GM12878 (cell line): ENCODE results near the gene ACER3. TPM values are rescaled to one million over a fixed set of nuclear protein-coding genes. Genes with fewer than 3 reads are reported as not detected.
A peak's percentile ranks its signal among the peaks of the same experiment; 100 is the strongest.

Source experiments
- BCL11A ChIP-seq: IDR thresholded peaks from 2 replicates; pipeline ENCODE4 v1.6.1; 2011; ENCODE audit warnings: low read depth, low read length
- BRCA1 ChIP-seq: IDR thresholded peaks from 2 replicates; pipeline ENCODE4 v1.6.1; 2011; ENCODE audit warnings: low read depth, low read length, improper control_type of control experiment
- CREM ChIP-seq: IDR thresholded peaks from 2 replicates; pipeline ENCODE4 v1.6.1; 2014; ENCODE audit warnings: antibody characterized with exemption, low read depth
- ESRRA ChIP-seq: IDR thresholded peaks from 2 replicates; pipeline ENCODE4 v1.6.1; 2012; ENCODE audit warnings: mild to moderate bottlenecking, low read length, improper control_type of control experiment
- GABPA ChIP-seq: IDR thresholded peaks from 2 replicates; pipeline ENCODE4 v1.6.1; 2014; ENCODE audit warnings: antibody characterized with exemption, low read depth, mild to moderate bottlenecking, inconsistent platforms
- LARP7 ChIP-seq: fragments of 450-650 bp; IDR thresholded peaks from 2 replicates; pipeline ENCODE4 v1.6.1; 2017; ENCODE audit warnings: mild to moderate bottlenecking
- MTA2 ChIP-seq: fragments of 450-650 bp; IDR thresholded peaks from 2 replicates; pipeline ENCODE4 v1.6.1; 2016; ENCODE audit warnings: low read depth, mild to moderate bottlenecking, moderate library complexity
- MTA3 ChIP-seq: IDR thresholded peaks from 2 replicates; pipeline ENCODE4 v1.6.1; 2012; ENCODE audit warnings: low read length, inconsistent platforms, borderline replicate concordance
- MXI1 ChIP-seq: fragments of 150-350 bp; IDR thresholded peaks from 2 replicates; pipeline ENCODE4 v1.6.1; 2011; ENCODE audit warnings: low read depth, mild to moderate bottlenecking, inconsistent platforms, low read length, improper control_type of control experiment
- NFYA ChIP-seq: IDR thresholded peaks from 2 replicates; pipeline ENCODE4 v1.6.1; 2011; ENCODE audit warnings: low read depth, mild to moderate bottlenecking, low read length, improper control_type of control experiment, borderline replicate concordance
- PAX5 ChIP-seq: IDR thresholded peaks from 2 replicates; pipeline ENCODE4 v1.6.1; 2011; ENCODE audit warnings: low read depth, low read length, borderline replicate concordance
- RCOR1 ChIP-seq: conservative IDR thresholded peaks from 2 replicates; pipeline ENCODE4 v1.6.1; 2012; ENCODE audit warnings: low read depth, low read length, improper control_type of control experiment
- RUNX3 ChIP-seq: IDR thresholded peaks from 2 replicates; pipeline ENCODE4 v1.6.1; 2012; ENCODE audit warnings: low read length, inconsistent platforms
- SMAD5 ChIP-seq: IDR thresholded peaks from 2 replicates; pipeline ENCODE4 v1.6.1; 2016; ENCODE audit warnings: antibody characterized with exemption, low read depth
- TAF1 ChIP-seq: IDR thresholded peaks from 2 replicates; pipeline ENCODE4 v1.6.1; 2011; ENCODE audit warnings: mild to moderate bottlenecking, low read depth, low read length, borderline replicate concordance
- YY1 ChIP-seq: IDR thresholded peaks from 2 replicates; pipeline ENCODE4 v1.6.1; 2011; ENCODE audit warnings: low read depth, mild to moderate bottlenecking, low read length
- ZBED1 ChIP-seq: IDR thresholded peaks from 2 replicates; pipeline ENCODE4 v1.6.1; 2016; ENCODE audit warnings: borderline replicate concordance
- ZNF622 ChIP-seq: fragments of 450-650 bp; IDR thresholded peaks from 2 replicates; pipeline ENCODE4 v1.6.1; 2017; ENCODE audit warnings: mild to moderate bottlenecking, inconsistent platforms
- polyA plus RNA-seq, 11 experiments: library from polyadenylated mRNA; depleted of rRNA in 4 of 11; unstranded in 6 of 11; stranded (reverse) in 5 of 11; fragments of >200 nt; fragmentation: Nextera tagmentation in 4 of 11; fragmentation: Illumina TruSeq in 1 of 11; extraction: Ambion mirVana in 4 of 11; extraction: Trizol in 1 of 11; gene quantifications; 1 replicate in 1 of 11; 2 replicates in 10 of 11; pipeline versions ENCODE4 v1.2.1 to v1.2.3, GENCODE V29; 2011 to 2016; ENCODE audit warnings: inconsistent platforms in 2 of 11, missing spikeins in 2 of 11, low read depth in 1 of 11
- total RNA-seq, 4 experiments: library from RNA; depleted of rRNA in 3 of 4; stranded (reverse); fragments of >200 nt in 3 of 4; fragmentation: Illumina TruSeq in 1 of 4; extraction: Trizol in 1 of 4; gene quantifications; 2 replicates each; pipeline versions ENCODE4 v1.2.1 to v1.2.3, GENCODE V29; 2013 to 2021
- TF ChIP-seq, protein P1 (sequence below): fragments of 450-650 bp; conservative IDR thresholded peaks from 2 replicates; pipeline ENCODE4 v1.6.1; 2017; ENCODE audit warnings: mild to moderate bottlenecking, moderate library complexity
- TF ChIP-seq, protein P2 (sequence below): IDR thresholded peaks from 2 replicates; pipeline ENCODE4 v1.6.1; 2012; ENCODE audit warnings: low read length, inconsistent platforms
- TF ChIP-seq, protein P3 (sequence below): fragments of 450-650 bp; IDR thresholded peaks from 2 replicates; pipeline ENCODE4 v1.6.1; 2016; ENCODE audit warnings: mild to moderate bottlenecking
- TF ChIP-seq, protein P4 (sequence below): IDR thresholded peaks from 2 replicates; pipeline ENCODE4 v1.6.1; 2011; ENCODE audit warnings: borderline replicate concordance, low read depth, mild to moderate bottlenecking, moderate library complexity, low read length; ENCODE audit not compliant: insufficient read depth, poor library complexity, severe bottlenecking
- TF ChIP-seq, protein P5 (sequence below): fragments of 150-350 bp; IDR thresholded peaks from 2 replicates; pipeline ENCODE4 v1.6.1; 2014; ENCODE audit warnings: mild to moderate bottlenecking, low read depth, low read length

ACER3 gene
- total and polyA plus RNA-seq, 10 of the 15 experiments (the other 5 are each of a cell fraction or from before 2014, with no cell fraction given) = 2.8 to 17.4 (median 10.3) TPM

DNA sequence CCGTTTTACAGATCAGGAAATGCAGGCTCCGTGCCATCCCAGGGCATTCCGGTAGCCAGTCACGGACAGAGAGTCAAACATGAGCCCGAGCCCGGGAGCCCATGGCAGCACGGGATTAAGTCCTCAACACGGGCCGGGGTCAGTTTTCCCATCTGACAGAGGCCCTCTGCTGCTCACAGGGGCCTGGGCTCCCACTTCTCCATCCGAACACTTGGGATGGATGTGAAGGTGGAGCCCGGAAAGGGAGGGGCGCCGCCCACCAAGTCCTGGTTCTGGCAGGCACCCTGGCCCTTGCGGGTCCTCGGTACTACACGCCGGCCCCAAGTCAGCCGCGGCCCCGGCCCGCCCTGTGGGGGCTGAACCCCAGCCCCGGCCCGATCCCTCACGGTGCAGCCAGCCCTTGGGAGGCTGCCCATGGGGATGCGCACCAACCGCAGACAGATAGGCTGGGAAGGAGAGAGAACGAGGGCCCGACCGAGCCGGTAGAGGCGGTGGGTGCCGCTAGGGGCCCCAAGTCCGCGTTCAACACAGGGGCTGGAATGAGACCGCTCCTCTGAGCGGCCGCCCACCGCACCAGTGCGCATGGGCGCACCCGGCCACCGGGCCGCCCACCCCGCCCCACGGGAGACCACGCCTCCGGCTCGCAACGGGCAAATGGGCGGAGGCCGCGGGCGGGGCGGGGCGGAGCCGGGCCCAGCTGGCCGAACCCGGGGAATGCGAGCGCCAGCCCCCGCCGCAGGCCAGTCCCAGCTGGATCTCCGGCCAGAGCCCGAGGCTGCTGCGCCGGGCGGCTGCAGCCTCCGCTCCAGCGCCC, 205.7 kb downstream of the ACER3 start, which contains the start of gene CAPN5 (continued):
- TF ChIP-seq NFYA (no peak), GABPA (no peak), SMAD5 (no peak), ZBED1 (no peak), ZNF622 (no peak), MTA2 (no peak), MTA3 (no peak), BRCA1 (no peak), CREM (no peak), MXI1 (no peak), YY1 (no peak), PAX5 (no peak), LARP7 (peak; percentile 70; the same call in 1 of the 2 replicates), RCOR1 (no peak), ESRRA (no peak), TAF1 (no peak), BCL11A (no peak), RUNX3 (peak; percentile 34; the same call in 1 of the 2 replicates)
- TF ChIP-seq, protein P1, sequence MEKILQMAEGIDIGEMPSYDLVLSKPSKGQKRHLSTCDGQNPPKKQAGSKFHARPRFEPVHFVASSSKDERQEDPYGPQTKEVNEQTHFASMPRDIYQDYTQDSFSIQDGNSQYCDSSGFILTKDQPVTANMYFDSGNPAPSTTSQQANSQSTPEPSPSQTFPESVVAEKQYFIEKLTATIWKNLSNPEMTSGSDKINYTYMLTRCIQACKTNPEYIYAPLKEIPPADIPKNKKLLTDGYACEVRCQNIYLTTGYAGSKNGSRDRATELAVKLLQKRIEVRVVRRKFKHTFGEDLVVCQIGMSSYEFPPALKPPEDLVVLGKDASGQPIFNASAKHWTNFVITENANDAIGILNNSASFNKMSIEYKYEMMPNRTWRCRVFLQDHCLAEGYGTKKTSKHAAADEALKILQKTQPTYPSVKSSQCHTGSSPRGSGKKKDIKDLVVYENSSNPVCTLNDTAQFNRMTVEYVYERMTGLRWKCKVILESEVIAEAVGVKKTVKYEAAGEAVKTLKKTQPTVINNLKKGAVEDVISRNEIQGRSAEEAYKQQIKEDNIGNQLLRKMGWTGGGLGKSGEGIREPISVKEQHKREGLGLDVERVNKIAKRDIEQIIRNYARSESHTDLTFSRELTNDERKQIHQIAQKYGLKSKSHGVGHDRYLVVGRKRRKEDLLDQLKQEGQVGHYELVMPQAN = peak; percentile 87
- TF ChIP-seq, protein P2, sequence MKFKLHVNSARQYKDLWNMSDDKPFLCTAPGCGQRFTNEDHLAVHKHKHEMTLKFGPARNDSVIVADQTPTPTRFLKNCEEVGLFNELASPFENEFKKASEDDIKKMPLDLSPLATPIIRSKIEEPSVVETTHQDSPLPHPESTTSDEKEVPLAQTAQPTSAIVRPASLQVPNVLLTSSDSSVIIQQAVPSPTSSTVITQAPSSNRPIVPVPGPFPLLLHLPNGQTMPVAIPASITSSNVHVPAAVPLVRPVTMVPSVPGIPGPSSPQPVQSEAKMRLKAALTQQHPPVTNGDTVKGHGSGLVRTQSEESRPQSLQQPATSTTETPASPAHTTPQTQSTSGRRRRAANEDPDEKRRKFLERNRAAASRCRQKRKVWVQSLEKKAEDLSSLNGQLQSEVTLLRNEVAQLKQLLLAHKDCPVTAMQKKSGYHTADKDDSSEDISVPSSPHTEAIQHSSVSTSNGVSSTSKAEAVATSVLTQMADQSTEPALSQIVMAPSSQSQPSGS = no peak
- TF ChIP-seq, protein P3, sequence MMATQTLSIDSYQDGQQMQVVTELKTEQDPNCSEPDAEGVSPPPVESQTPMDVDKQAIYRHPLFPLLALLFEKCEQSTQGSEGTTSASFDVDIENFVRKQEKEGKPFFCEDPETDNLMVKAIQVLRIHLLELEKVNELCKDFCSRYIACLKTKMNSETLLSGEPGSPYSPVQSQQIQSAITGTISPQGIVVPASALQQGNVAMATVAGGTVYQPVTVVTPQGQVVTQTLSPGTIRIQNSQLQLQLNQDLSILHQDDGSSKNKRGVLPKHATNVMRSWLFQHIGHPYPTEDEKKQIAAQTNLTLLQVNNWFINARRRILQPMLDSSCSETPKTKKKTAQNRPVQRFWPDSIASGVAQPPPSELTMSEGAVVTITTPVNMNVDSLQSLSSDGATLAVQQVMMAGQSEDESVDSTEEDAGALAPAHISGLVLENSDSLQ = no peak
- TF ChIP-seq, protein P4, sequence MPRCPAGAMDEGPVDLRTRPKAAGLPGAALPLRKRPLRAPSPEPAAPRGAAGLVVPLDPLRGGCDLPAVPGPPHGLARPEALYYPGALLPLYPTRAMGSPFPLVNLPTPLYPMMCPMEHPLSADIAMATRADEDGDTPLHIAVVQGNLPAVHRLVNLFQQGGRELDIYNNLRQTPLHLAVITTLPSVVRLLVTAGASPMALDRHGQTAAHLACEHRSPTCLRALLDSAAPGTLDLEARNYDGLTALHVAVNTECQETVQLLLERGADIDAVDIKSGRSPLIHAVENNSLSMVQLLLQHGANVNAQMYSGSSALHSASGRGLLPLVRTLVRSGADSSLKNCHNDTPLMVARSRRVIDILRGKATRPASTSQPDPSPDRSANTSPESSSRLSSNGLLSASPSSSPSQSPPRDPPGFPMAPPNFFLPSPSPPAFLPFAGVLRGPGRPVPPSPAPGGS = no peak
- TF ChIP-seq, protein P5, sequence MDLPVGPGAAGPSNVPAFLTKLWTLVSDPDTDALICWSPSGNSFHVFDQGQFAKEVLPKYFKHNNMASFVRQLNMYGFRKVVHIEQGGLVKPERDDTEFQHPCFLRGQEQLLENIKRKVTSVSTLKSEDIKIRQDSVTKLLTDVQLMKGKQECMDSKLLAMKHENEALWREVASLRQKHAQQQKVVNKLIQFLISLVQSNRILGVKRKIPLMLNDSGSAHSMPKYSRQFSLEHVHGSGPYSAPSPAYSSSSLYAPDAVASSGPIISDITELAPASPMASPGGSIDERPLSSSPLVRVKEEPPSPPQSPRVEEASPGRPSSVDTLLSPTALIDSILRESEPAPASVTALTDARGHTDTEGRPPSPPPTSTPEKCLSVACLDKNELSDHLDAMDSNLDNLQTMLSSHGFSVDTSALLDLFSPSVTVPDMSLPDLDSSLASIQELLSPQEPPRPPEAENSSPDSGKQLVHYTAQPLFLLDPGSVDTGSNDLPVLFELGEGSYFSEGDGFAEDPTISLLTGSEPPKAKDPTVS = no peak
